ENCODE data around the gene PLXNC1. TPM values are rescaled to one million over a fixed set of nuclear protein-coding genes. Genes with fewer than 3 reads are reported as not detected.
A peak's percentile ranks its signal among the peaks of the same experiment; 100 is the strongest.

The PLXNC1 gene
- total and polyA plus RNA-seq, 8 donors, result 7.3 to 55.9 (median 11.1) TPM

DNA sequence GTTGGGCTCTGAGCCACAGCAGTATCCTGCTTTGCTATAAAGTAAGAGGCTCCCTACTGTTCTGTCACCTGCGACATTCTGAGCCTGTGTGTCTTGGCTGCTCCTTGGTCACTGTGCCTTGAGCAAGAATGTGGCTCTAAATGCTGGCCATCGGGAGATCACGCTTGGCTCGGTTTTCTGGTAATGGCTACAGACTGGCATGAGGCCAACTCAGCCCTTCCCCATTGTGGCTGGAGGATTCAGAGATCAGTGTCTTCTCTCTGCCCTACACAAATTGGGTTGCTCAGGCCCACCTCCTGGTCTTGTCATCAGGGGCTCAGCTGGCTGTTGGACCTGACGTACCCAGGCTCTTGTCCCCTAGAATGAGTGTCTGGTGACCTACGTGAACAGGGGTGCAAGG is 94.5 kb downstream of the PLXNC1 start:
- intact Hi-C loops (cut with DNase I), result no loop called here
- no peak for TF ChIP-seq CTCF (IDR thresholded peaks at IDR 0.05)
- DNase-seq, result peak in 1 of 4 donors; percentile 44

GRCh38 chr12:94244165-94245133 is 96.1 kb downstream of the PLXNC1 start:
- peak overlapping the region in 1 of 2 donors; percentile 71 for H3K27ac ChIP-seq
- DNase-seq, result peak in 2 of 4 donors; percentile 49 to 88

More for the DNA sequence above, 94.5 kb downstream of the PLXNC1 start:
- no peak for ATAC-seq
- peaks cover 0 to 31% of the 10 kb centered on the region in 2 donors for H3K36me3 ChIP-seq
- H3K27me3 ChIP-seq, result no peaks in the 10 kb centered on the region
- no peak overlapping the region for H3K4me3 ChIP-seq
- peak overlapping the region in 1 of 2 donors; percentile 25 for H3K27ac ChIP-seq
- H3K4me1 ChIP-seq, result peaks cover 0 to 51% of the 10 kb centered on the region in 2 donors
- H3K9me3 ChIP-seq, result no peaks in the 10 kb centered on the region

DNA sequence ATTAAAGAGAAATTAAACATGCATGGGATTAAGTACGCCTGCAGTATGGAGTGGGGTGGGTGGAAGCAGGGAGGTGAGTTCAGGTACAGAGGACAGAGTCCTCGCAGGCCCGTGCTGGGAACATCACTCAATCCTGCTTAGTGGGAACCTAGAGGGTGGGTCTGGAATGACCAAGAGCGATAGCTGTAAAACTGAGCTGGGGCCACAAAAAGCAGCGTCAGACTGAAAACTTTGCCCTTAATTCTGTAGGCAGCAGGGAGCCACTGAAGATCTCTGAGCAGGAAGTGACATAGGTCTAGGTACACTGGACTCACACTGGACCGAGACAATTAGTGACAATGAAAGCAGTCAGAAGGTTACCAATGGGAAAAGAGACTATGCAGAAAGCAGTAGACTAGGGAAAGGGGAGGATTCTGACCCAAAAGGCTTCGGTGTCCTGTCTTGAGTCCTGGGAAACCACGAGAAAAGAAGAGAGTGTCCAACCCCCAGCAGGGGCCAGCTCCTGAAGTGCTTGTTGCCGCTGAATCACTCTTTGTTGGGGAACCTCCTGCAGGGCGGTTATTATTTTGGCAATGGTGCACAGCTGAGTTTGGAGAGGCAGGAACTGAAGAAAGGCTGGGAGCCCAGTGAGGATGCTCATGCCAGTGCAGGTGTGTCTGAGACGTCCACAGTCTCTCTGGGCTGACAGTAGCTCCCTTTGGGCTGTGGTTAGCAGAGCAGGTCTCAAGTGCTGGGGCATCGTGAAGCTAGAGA is 97.4 kb downstream of the PLXNC1 start:
- Histone ChIP-seq H3K36me3 (peaks cover 0 to 39% of the 10 kb centered on the region in 2 donors), H3K9me3 (no peaks in the 10 kb centered on the region), H3K4me1 (peaks cover 0 to 39% of the 10 kb centered on the region in 2 donors), H3K4me3 (no peak overlapping the region), H3K27me3 (no peaks in the 10 kb centered on the region), H3K27ac (peak overlapping the region in 1 of 2 donors; percentile 71)
- ATAC-seq (no peak), DNase-seq (no peak)
- no peak for TF ChIP-seq CTCF (IDR thresholded peaks at IDR 0.05)
- intact Hi-C loops (cut with DNase I), result no loop called here

More at GRCh38 chr12:94244165-94245133, 96.1 kb downstream of the PLXNC1 start:
- peaks cover 0 to 51% of the 10 kb centered on the region in 2 donors for H3K4me1 ChIP-seq
- TF ChIP-seq CTCF (IDR thresholded peaks at IDR 0.05), result no peak
- no peak overlapping the region for H3K4me3 ChIP-seq
- H3K9me3 ChIP-seq, result no peaks in the 10 kb centered on the region
- H3K27me3 ChIP-seq, result no peaks in the 10 kb centered on the region
- intact Hi-C loops (cut with DNase I), result no loop called here
- H3K36me3 ChIP-seq, result peaks cover 0 to 43% of the 10 kb centered on the region in 2 donors
- ATAC-seq, result peak; percentile 63

DNA sequence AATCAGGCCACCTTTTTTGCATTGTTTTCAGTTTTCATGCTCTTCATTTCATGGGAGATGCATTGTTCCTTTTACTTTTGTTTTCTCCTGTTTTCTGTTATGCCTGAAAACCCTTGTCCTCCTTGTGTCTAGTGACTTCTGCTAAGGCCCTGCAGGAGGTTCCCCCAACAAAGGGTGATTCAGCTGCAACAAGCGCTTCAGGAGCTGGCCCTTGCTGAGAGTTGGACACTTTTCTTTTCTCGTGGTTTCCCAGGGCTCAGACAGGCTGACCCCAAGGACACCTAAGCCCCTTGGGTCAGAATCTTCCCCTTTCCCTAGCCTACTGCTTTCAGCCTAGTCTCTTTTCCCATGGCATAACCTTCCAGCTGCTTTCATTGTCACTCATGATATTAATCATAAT is 98.9 kb downstream of the PLXNC1 start:
- Histone ChIP-seq H3K36me3 (peaks cover 0 to 42% of the 10 kb centered on the region in 2 donors), H3K4me1 (peaks cover 0 to 34% of the 10 kb centered on the region in 2 donors), H3K9me3 (no peaks in the 10 kb centered on the region), H3K27me3 (no peaks in the 10 kb centered on the region), H3K4me3 (no peak overlapping the region), H3K27ac (no peak overlapping the region)
- TF ChIP-seq CTCF (IDR thresholded peaks at IDR 0.05), result no peak
- ATAC-seq (no peak), DNase-seq (no peak)
- intact Hi-C loops (cut with DNase I), result no loop called here

DNA sequence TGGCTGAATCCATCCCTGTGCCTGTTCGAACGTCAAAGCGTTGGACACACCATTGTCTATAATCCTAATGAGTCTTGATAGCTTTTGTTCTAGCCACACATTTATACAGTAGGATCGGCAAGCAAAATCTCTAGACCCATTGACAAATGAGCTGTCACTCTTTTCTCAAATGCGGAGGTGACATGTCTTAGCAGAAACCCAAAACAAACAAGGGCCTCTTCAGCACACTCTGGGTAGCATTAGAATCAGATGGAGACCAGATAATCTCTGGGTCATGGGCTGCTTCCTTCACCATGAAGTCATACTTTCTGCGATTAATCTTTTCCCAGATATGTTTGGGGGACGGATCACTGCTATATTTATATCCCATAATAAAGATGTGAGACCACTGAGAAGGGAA is 100.2 kb downstream of the PLXNC1 start:
- Histone ChIP-seq H3K4me1 (peaks cover 0 to 24% of the 10 kb centered on the region in 2 donors), H3K9me3 (no peaks in the 10 kb centered on the region), H3K27me3 (no peaks in the 10 kb centered on the region), H3K4me3 (no peak overlapping the region), H3K36me3 (peaks cover 0 to 49% of the 10 kb centered on the region in 2 donors), H3K27ac (no peak overlapping the region)
- no peak for DNase-seq
- ATAC-seq, result no peak
- TF ChIP-seq CTCF (IDR thresholded peaks at IDR 0.05), result no peak
- intact Hi-C loops (cut with DNase I), result no loop called here
